ENCODE measurements around the gene CCNE1. TPM values are rescaled to one million over a fixed set of nuclear protein-coding genes. Genes with fewer than 3 reads are reported as not detected.
A peak's percentile ranks its signal among the peaks of the same experiment; 100 is the strongest.

CCNE1 gene
- total RNA-seq, 1 experiment from 2014 or later = 20.1 TPM

DNA sequence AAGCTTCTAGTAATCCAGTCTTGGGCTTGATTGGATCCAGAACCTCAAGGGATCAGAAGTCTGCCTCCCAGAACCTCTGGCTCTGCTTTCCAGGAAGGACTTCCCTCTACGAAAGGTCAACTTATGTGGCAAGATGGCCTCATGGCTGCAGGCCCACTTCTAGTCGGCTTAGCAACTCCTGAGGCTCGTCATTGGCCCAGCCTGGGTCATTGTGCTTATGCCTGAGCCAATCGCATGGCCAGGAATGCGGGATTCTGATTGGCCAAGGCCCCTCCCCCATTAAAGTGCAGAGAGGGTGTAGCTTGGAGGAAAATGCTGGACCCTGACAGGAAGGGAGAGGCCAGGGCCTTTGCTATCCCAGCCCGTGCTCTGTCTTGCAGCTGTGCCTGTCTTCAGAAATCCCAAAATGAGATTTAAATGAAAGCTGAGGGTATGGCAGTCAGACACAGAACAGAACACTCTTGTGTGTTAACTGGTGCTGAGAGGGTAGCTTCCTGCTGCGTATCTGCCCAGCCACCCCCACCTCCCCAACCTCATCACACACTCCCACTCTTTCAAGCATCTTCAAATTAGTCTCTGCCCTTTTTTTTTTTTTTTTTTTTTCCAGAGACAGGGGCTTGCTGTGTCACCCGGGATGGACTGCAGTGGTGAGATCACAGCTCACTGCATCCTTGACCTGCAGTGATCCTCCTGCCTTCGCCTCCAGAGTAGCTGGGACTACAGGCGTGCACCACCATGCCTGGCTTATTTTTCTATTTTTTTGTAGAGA lies 5.5 kb upstream of the CCNE1 start:
- no peaks in the 10 kb centered on the region for H3K36me3 ChIP-seq (ENCODE audit: insufficient read depth, low read length)
- H3K9me3 ChIP-seq (ENCODE audit: low read length) = no peaks in the 10 kb centered on the region
- no peak overlapping the region for H3K27ac ChIP-seq (ENCODE audit: low read length)
- H2AFZ ChIP-seq (ENCODE audit: low read length) = no peak overlapping the region
- H3K4me1 ChIP-seq (ENCODE audit: low read length) = peaks cover 25% of the 10 kb centered on the region
- no peak overlapping the region for H3K4me3 ChIP-seq (ENCODE audit: low read length)
- DNase-seq = peak; percentile 66
- H3K9me2 ChIP-seq (replicated peaks; ENCODE audit: insufficient read depth, low read length) = no peaks in the 10 kb centered on the region
- H3K79me2 ChIP-seq (ENCODE audit: low read length) = 0 out of 2 replicates have a peak, but pooled peaks cover 4% of the 10 kb centered on the region
- H3K9ac ChIP-seq (ENCODE audit: low read length) = no peak overlapping the region
- H3K27me3 ChIP-seq (ENCODE audit: low read length) = no peaks in the 10 kb centered on the region
- H4K20me1 ChIP-seq (ENCODE audit: insufficient read depth, low read depth, low read length) = no peaks in the 10 kb centered on the region
- H3K4me2 ChIP-seq (ENCODE audit: low read depth, low read length, poor library complexity, severe bottlenecking) = no peak overlapping the region

GRCh38 chr19:29807178-29807577 lies 4.6 kb upstream of the CCNE1 start:
- 0 out of 2 replicates have a peak, but pooled peaks cover 4% of the 10 kb centered on the region for H3K79me2 ChIP-seq (ENCODE audit: low read length)
- H3K4me2 ChIP-seq (ENCODE audit: low read depth, low read length, poor library complexity, severe bottlenecking) = no peak overlapping the region

DNA sequence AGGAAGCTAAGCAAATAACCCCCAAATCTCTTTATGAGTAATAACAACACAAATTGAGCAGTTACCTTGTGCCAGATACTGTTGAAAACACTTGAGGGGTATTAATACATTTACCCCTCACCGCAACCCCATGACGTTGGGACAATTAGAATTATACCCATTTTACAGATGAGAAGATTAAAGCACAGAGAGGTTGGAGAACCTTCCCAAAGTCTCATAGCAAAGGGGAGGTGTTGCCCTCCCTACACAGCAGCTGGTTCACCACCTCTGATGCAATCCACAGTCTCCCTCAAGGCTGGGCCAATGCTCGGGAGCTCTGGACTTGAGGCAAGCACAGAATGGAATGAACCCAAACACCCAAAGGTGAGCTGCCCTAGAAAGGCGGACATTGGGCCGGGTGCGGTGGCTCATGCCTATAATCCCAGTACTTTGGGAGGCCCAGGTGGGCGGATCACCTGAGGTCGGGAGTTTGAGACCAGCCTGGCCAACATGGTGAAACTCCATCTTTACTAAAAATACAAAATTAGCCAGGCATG lies 3.9 kb upstream of the CCNE1 start:
- Histone ChIP-seq H3K27ac (ENCODE audit: low read length) (no peak overlapping the region), H4K20me1 (ENCODE audit: insufficient read depth, low read depth, low read length) (no peaks in the 10 kb centered on the region), H3K36me3 (ENCODE audit: insufficient read depth, low read length) (no peaks in the 10 kb centered on the region), H3K9me2 (replicated peaks; ENCODE audit: insufficient read depth, low read length) (no peaks in the 10 kb centered on the region), H3K4me1 (ENCODE audit: low read length) (peaks cover 30% of the 10 kb centered on the region), H2AFZ (ENCODE audit: low read length) (no peak overlapping the region), H3K9ac (ENCODE audit: low read length) (no peak overlapping the region), H3K4me3 (ENCODE audit: low read length) (no peak overlapping the region), H3K79me2 (ENCODE audit: low read length) (peaks cover 9% of the 10 kb centered on the region; the same call in 1 of the 2 replicates), H3K4me2 (ENCODE audit: low read depth, low read length, poor library complexity, severe bottlenecking) (no peak overlapping the region), H3K27me3 (ENCODE audit: low read length) (no peaks in the 10 kb centered on the region), H3K9me3 (ENCODE audit: low read length) (no peaks in the 10 kb centered on the region)
- DNase-seq = no peak

More at GRCh38 chr19:29807178-29807577, 4.6 kb upstream of the CCNE1 start:
- Histone ChIP-seq H3K9ac (ENCODE audit: low read length) (no peak overlapping the region), H3K4me3 (ENCODE audit: low read length) (no peak overlapping the region), H3K9me3 (ENCODE audit: low read length) (no peaks in the 10 kb centered on the region), H3K27ac (ENCODE audit: low read length) (no peak overlapping the region), H3K9me2 (replicated peaks; ENCODE audit: insufficient read depth, low read length) (no peaks in the 10 kb centered on the region), H2AFZ (ENCODE audit: low read length) (no peak overlapping the region), H3K36me3 (ENCODE audit: insufficient read depth, low read length) (no peaks in the 10 kb centered on the region), H4K20me1 (ENCODE audit: insufficient read depth, low read depth, low read length) (no peaks in the 10 kb centered on the region), H3K27me3 (ENCODE audit: low read length) (no peaks in the 10 kb centered on the region), H3K4me1 (ENCODE audit: low read length) (peaks cover 25% of the 10 kb centered on the region)
- DNase-seq = no peak

DNA sequence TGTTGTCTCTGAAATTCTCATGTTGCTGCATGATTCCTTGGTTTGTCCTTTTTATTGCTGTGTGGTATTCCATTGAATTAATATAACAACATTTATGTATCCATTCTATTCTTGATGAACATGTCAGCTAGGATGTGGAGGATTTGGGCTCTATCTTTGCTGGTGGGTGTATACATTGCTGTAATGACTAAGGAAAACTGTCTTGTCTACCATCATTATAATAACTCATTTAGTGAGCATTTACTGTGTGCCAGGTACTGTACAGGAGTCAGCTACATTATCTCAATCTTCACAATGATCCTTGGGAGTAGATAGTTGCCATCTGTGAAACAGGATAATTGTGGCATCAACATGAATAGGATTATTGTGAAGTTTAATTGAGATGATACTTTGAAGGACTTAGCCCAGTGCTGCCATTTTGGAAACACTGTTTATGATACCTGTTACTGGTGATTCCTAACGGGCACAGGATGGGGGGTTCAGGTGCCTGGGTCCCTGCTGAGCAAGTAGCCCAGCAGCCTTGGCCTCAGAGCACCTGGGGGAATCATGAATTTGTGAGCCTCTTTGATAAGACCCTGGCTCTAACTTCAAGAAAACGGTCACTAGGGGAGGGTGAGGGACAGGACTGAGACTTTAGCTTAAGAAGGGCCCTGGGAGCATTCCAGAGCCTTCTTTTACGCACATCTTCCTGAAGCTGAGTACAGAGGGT lies 1.8 kb upstream of the CCNE1 start:
- Histone ChIP-seq H3K27me3 (ENCODE audit: low read length) (no peaks in the 10 kb centered on the region), H3K27ac (ENCODE audit: low read length) (no peak overlapping the region), H3K79me2 (ENCODE audit: low read length) (peaks cover 12% of the 10 kb centered on the region; the same call in 1 of the 2 replicates), H4K20me1 (ENCODE audit: insufficient read depth, low read depth, low read length) (no peaks in the 10 kb centered on the region), H2AFZ (ENCODE audit: low read length) (no peak overlapping the region), H3K9ac (ENCODE audit: low read length) (peak overlapping the region; percentile 77), H3K4me3 (ENCODE audit: low read length) (peak overlapping the region; percentile 79), H3K9me3 (ENCODE audit: low read length) (no peaks in the 10 kb centered on the region), H3K9me2 (replicated peaks; ENCODE audit: insufficient read depth, low read length) (no peaks in the 10 kb centered on the region), H3K4me2 (ENCODE audit: low read depth, low read length, poor library complexity, severe bottlenecking) (peak overlapping the region; percentile 94), H3K4me1 (ENCODE audit: low read length) (peaks cover 41% of the 10 kb centered on the region), H3K36me3 (ENCODE audit: insufficient read depth, low read length) (no peaks in the 10 kb centered on the region)
- no peak for DNase-seq

GRCh38 chr19:29810504-29810871 lies 1.3 kb upstream of the CCNE1 start:
- Histone ChIP-seq H3K27me3 (ENCODE audit: low read length) (no peaks in the 10 kb centered on the region), H3K9ac (ENCODE audit: low read length) (peak overlapping the region; percentile 77), H2AFZ (ENCODE audit: low read length) (no peak overlapping the region), H4K20me1 (ENCODE audit: insufficient read depth, low read depth, low read length) (no peaks in the 10 kb centered on the region), H3K27ac (ENCODE audit: low read length) (no peak overlapping the region; the same call in 1 of the 2 replicates), H3K9me2 (replicated peaks; ENCODE audit: insufficient read depth, low read length) (no peaks in the 10 kb centered on the region), H3K79me2 (ENCODE audit: low read length) (peaks cover 12% of the 10 kb centered on the region; the same call in 1 of the 2 replicates), H3K9me3 (ENCODE audit: low read length) (no peaks in the 10 kb centered on the region), H3K4me1 (ENCODE audit: low read length) (peaks cover 43% of the 10 kb centered on the region), H3K4me3 (ENCODE audit: low read length) (peak overlapping the region; percentile 79), H3K4me2 (ENCODE audit: low read depth, low read length, poor library complexity, severe bottlenecking) (peak overlapping the region; percentile 94), H3K36me3 (ENCODE audit: insufficient read depth, low read length) (no peaks in the 10 kb centered on the region)
- no peak for DNase-seq

GRCh38 chr19:29812080-29812880 lies 489 bp downstream of the CCNE1 start:
- H3K4me2 ChIP-seq (ENCODE audit: low read depth, low read length, poor library complexity, severe bottlenecking) = peak overlapping the region; percentile 65
- H3K9ac ChIP-seq (ENCODE audit: low read length) = peak overlapping the region; percentile 77
- H3K27me3 ChIP-seq (ENCODE audit: low read length) = no peaks in the 10 kb centered on the region
- H3K27ac ChIP-seq (ENCODE audit: low read length) = peak overlapping the region; percentile 5; the same call in 1 of the 2 replicates
- H3K9me2 ChIP-seq (replicated peaks; ENCODE audit: insufficient read depth, low read length) = no peaks in the 10 kb centered on the region
- peak overlapping the region; percentile 79 for H3K4me3 ChIP-seq (ENCODE audit: low read length)
- DNase-seq = peak; percentile 52
- H2AFZ ChIP-seq (ENCODE audit: low read length) = no peak overlapping the region; the same call in 1 of the 2 replicates
- peaks cover 12% of the 10 kb centered on the region; the same call in 1 of the 2 replicates for H3K79me2 ChIP-seq (ENCODE audit: low read length)
- H3K9me3 ChIP-seq (ENCODE audit: low read length) = no peaks in the 10 kb centered on the region
- H3K4me1 ChIP-seq (ENCODE audit: low read length) = peaks cover 46% of the 10 kb centered on the region
- H3K36me3 ChIP-seq (ENCODE audit: insufficient read depth, low read length) = peaks cover 11% of the 10 kb centered on the region
- H4K20me1 ChIP-seq (ENCODE audit: insufficient read depth, low read depth, low read length) = no peaks in the 10 kb centered on the region

- peak overlapping the region; percentile 79 for H3K4me3 ChIP-seq (ENCODE audit: low read length)
- no peak for DNase-seq
- H4K20me1 ChIP-seq (ENCODE audit: insufficient read depth, low read depth, low read length) = no peaks in the 10 kb centered on the region
- peaks cover 46% of the 10 kb centered on the region for H3K4me1 ChIP-seq (ENCODE audit: low read length)
- H3K9ac ChIP-seq (ENCODE audit: low read length) = peak overlapping the region; percentile 77
- peak overlapping the region; percentile 65 for H3K4me2 ChIP-seq (ENCODE audit: low read depth, low read length, poor library complexity, severe bottlenecking)
- H3K27ac ChIP-seq (ENCODE audit: low read length) = peak overlapping the region; percentile 5; the same call in 1 of the 2 replicates
- H3K27me3 ChIP-seq (ENCODE audit: low read length) = no peaks in the 10 kb centered on the region
- H3K79me2 ChIP-seq (ENCODE audit: low read length) = peaks cover 12% of the 10 kb centered on the region; the same call in 1 of the 2 replicates
- peaks cover 15% of the 10 kb centered on the region for H3K36me3 ChIP-seq (ENCODE audit: insufficient read depth, low read length)
- H2AFZ ChIP-seq (ENCODE audit: low read length) = no peak overlapping the region; the same call in 1 of the 2 replicates
- no peaks in the 10 kb centered on the region for H3K9me3 ChIP-seq (ENCODE audit: low read length)
- H3K9me2 ChIP-seq (replicated peaks; ENCODE audit: insufficient read depth, low read length) = no peaks in the 10 kb centered on the region
These were observed 1.1 kb downstream of the CCNE1 start for GRCh38 chr19:29812881-29813275.
